Fibroblast of villous mesenchyme (primary cell): Measurements from ENCODE around the gene GKAP1. TPM values are rescaled to one million over a fixed set of nuclear protein-coding genes. Genes with fewer than 3 reads are reported as not detected.

Experiments
- DNase-seq: peaks from one replicate; pipeline ENCODE4 v3.0.0-alpha.2; 2010; ENCODE audit warnings: low read depth
- H3K4me3 ChIP-seq: 2 replicates; pipeline ENCODE4 v1.5.1; 2011; ENCODE audit warnings: low read depth, mild to moderate bottlenecking, low read length
- total RNA-seq: library from RNA; depleted of rRNA; stranded (reverse); fragments of >200 nt; gene quantifications from 2 replicates; pipeline ENCODE4 v1.2.3, GENCODE V29; 2012
- TF ChIP-seq, protein P1 (sequence below): IDR thresholded peaks from 2 replicates; pipeline ENCODE4 v1.5.1; 2012; ENCODE audit warnings: low read depth, mild to moderate bottlenecking, low read length; ENCODE audit not compliant: insufficient read depth

Gene GKAP1
- total RNA-seq, 1 donor: 2.2 TPM

DNA sequence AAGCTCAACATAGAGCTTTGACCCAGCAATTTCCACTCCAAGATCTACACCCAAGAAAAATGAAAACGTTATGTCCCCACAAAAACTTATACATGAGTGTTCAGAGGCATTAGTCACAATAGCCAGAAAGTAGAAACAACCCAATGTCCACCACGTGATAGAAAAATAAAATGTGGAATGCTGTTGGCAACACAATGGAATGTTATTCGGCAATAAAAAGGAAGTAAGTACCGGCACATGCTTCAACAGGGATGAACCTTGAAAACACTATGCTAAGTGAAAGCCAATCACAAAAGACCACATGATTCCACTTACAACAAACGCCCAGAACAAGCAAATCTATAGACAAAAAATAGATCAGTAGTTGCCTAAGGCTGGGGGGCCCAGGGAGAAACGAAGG is 115.8 kb downstream of the GKAP1 start:
- DNase-seq: peak; percentile 86
- H3K4me3 ChIP-seq: peak overlapping the region; percentile 19
- TF ChIP-seq, protein P1, sequence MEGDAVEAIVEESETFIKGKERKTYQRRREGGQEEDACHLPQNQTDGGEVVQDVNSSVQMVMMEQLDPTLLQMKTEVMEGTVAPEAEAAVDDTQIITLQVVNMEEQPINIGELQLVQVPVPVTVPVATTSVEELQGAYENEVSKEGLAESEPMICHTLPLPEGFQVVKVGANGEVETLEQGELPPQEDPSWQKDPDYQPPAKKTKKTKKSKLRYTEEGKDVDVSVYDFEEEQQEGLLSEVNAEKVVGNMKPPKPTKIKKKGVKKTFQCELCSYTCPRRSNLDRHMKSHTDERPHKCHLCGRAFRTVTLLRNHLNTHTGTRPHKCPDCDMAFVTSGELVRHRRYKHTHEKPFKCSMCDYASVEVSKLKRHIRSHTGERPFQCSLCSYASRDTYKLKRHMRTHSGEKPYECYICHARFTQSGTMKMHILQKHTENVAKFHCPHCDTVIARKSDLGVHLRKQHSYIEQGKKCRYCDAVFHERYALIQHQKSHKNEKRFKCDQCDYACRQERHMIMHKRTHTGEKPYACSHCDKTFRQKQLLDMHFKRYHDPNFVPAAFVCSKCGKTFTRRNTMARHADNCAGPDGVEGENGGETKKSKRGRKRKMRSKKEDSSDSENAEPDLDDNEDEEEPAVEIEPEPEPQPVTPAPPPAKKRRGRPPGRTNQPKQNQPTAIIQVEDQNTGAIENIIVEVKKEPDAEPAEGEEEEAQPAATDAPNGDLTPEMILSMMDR: no peak

DNA sequence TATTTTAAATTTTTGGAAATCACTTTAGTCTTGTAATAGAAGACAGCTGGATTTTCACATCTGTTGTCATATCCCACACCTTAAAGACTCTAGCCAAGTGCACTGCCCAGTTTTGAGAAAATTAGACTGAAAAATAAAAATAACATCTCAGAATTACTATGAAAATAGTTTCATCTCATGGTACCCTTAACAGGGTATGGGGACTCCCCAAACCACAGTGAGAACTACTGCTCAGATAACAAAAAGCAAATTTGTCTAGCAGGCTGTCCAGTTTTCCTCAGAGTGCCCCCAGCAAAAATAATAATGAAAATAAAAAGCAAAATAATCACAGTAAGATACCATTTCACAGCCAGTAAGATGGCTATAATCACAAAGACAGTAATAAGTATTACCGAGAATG is 116.3 kb downstream of the GKAP1 start:
- TF ChIP-seq, protein P1: no peak
- no peak overlapping the region for H3K4me3 ChIP-seq
- no peak for DNase-seq

DNA sequence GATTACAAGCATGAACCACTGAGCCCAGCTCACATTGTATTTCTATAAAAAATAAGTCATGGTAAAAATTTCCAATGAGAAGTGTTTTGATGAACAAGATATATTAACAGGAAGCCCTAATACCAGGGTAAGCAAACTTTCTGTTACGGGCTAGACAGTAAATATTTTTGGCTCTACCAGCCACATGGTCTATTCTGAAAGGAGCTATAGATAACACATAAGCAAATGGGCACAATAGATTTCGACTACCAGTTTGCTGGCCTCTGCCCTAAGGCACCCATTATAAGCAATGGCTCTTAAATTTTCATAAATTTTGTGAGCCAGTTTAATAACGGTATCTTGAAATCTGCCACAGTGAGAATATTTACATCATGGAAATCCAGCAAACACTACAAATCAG is 118.0 kb downstream of the GKAP1 start:
- no peak for DNase-seq
- H3K4me3 ChIP-seq: no peak overlapping the region
- TF ChIP-seq, protein P1: no peak

DNA sequence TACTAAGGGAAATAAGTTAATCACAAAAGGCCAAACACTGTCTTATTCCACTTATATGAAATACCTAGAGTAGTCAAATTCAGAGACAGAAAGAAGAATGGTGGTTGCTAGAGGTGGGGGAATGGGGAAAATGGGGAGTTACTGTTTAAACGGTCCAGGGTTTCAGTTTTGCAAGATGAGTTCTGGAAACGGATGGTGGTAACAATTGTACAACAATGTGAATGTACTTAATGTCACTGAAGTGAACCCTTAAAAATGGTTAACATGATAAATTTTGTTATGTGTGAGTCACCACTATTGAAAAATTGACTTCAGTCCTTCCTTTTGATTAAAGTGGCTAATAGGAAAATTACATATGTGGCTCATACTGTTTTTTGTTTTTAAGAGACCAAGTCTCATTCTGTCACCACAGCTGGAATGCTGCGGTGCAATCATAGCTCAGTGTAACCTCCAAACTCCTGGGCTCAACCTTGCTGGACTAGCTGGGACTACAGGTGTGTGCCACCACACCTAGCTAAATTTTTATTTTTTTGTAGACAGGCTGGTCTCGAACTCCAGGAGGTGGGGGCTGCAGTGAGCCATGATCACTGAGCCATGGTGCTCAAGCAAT is 118.5 kb downstream of the GKAP1 start:
- H3K4me3 ChIP-seq: no peak overlapping the region
- no peak for DNase-seq
- TF ChIP-seq, protein P1: no peak

DNA sequence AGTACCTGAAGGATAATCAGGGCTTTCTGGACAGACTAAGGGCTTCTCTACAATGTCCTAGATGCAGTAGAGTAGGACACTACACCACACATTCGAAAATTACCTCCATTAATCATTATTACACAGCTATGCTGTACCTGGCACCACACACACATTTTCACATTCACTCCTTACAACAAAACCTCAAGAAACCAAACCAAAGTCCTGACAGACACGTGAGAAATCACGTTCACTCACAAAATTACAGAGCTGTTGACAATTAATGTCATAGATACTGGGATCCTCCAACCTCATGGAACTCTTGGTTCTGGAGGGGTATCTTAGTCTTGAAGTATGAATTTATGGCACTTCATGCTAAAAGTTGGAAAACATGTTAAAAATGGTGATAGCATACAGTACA is 126.1 kb downstream of the GKAP1 start:
- TF ChIP-seq, protein P1: no peak
- no peak for DNase-seq
- H3K4me3 ChIP-seq: no peak overlapping the region

Other genes starting within 250 kb of the GKAP1 start
- gene IDNK, start 194.6 kb downstream of the GKAP1 start, total RNA-seq: 3.0 and 4.2 TPM in 2 replicates
- 97.0 and 133 TPM in 2 replicates for gene UBQLN1, start 109.8 kb downstream of the GKAP1 start, total RNA-seq
- 2.9 and 3.9 TPM in 2 replicates for gene KIF27, start 103.7 kb upstream of the GKAP1 start, total RNA-seq
- gene HNRNPK, start 162.4 kb upstream of the GKAP1 start, total RNA-seq: 465 and 522 TPM in 2 replicates
- gene RMI1, start 163.0 kb upstream of the GKAP1 start, total RNA-seq: 6.1 and 7.8 TPM in 2 replicates